Panc1 (cell line): ENCODE data around the gene JAM2. TPM values are rescaled to one million over a fixed set of nuclear protein-coding genes. Genes with fewer than 3 reads are reported as not detected.
A peak's percentile ranks its signal among the peaks of the same experiment; 100 is the strongest.

Experiments
- ATAC-seq: fragments of 200-7000 bp; cut with Tn5 transposase; 2 replicates; pipeline ENCODE4 v1.9.1; 2020; ENCODE audit warnings: mild to moderate bottlenecking, moderate library complexity
- BruUV-seq: library from RNA; stranded (reverse); fragments of 400-500 nt; replicated peaks from 2 replicates; lab custom pipeline; 2021; lab: Mats Ljungman, UMichigan
- CTCF ChIA-PET: fragments of 300-600 bp; sonication (Branson Sonifier 250); formaldehyde crosslinking; loops from one replicate; lab custom pipeline; 2022; ENCODE audit warnings: antibody characterized with exemption; lab: Charles Lee
- POLR2A ChIA-PET: fragments of 300-600 bp; sonication (Branson Sonifier 250); formaldehyde crosslinking; loops from one replicate; lab custom pipeline; 2022; ENCODE audit warnings: antibody characterized with exemption; lab: Charles Lee
- DNase-seq: peaks from one replicate; pipeline ENCODE4 v3.0.0-alpha.2; 2010; ENCODE audit warnings: low read depth, low spot score
- H3K27ac ChIP-seq: 2 replicates; pipeline ENCODE4 v1.5.1; 2011; ENCODE audit warnings: mild to moderate bottlenecking, low read length, inconsistent platforms
- H3K27me3 ChIP-seq: fragments of 200-500 bp; sonication (Bioruptor generic); 2 replicates; pipeline ENCODE4 v1.6.0; 2014; ENCODE audit warnings: low read length, inconsistent platforms; ENCODE audit not compliant: control insufficient read depth, insufficient read depth
- H3K36me3 ChIP-seq: fragments of 200-500 bp; sonication (Bioruptor generic); 2 replicates; pipeline ENCODE4 v1.5.1; 2014; ENCODE audit warnings: inconsistent platforms, mild to moderate bottlenecking, low read length, moderate library complexity; ENCODE audit not compliant: control insufficient read depth, insufficient read depth
- H3K4me1 ChIP-seq: 2 replicates; pipeline ENCODE4 v1.5.1; 2011; ENCODE audit warnings: inconsistent platforms, mild to moderate bottlenecking, low read length, moderate library complexity; ENCODE audit not compliant: control insufficient read depth, insufficient read depth
- H3K4me3 ChIP-seq, 2 experiments: 2 replicates each; pipeline ENCODE4 v1.5.1; 2011 to 2012; ENCODE audit warnings: low read depth in 2 of 2, low read length in 2 of 2, mild to moderate bottlenecking in 2 of 2, inconsistent platforms in 1 of 2, moderate library complexity in 1 of 2
- H3K9me3 ChIP-seq: fragments of 200-500 bp; sonication (Bioruptor generic); 2 replicates; pipeline ENCODE4 v1.5.1; 2014; ENCODE audit warnings: low read depth, mild to moderate bottlenecking, inconsistent platforms, low read length, moderate library complexity; ENCODE audit not compliant: control insufficient read depth, insufficient read depth
- CTCF ChIP-seq: fragments of 450-650 bp; IDR thresholded peaks from 2 replicates; pipeline ENCODE4 v1.5.1; 2017; ENCODE audit warnings: mild to moderate bottlenecking
- POLR2AphosphoS5 ChIP-seq: IDR thresholded peaks from 2 replicates; pipeline ENCODE4 v1.6.1; 2012; ENCODE audit warnings: mild to moderate bottlenecking, low read depth, low read length, moderate library complexity
- REST ChIP-seq, 2 experiments: IDR thresholded peaks; 2 replicates each; pipeline ENCODE4 v1.6.1; 2011 to 2012; ENCODE audit warnings: low read depth in 2 of 2, control low read depth in 1 of 2, low read length in 1 of 2, mild to moderate bottlenecking in 1 of 2, moderate library complexity in 1 of 2; ENCODE audit not compliant: insufficient read depth in 1 of 2
- SIN3A ChIP-seq: IDR thresholded peaks from 2 replicates; pipeline ENCODE4 v1.6.1; 2012; ENCODE audit warnings: low read depth, mild to moderate bottlenecking, low read length, moderate library complexity, borderline replicate concordance; ENCODE audit not compliant: insufficient read depth
- TCF7L2 ChIP-seq: IDR thresholded peaks from 2 replicates; pipeline ENCODE4 v1.6.1; 2011; ENCODE audit warnings: mild to moderate bottlenecking, low read depth, low read length, inconsistent platforms
- in situ Hi-C: cut with HindIII; loops from 2 replicates; pipeline ENCODE4 v1.10.0; 2016; ENCODE audit warnings: low sequenced_read_pairs, low pct_unique_long_range_greater_than_20kb
- intact Hi-C: fragments of 100-400 bp; cut with micrococcal nuclease; formaldehyde crosslinking; loops from one replicate; pipeline ENCODE4 v1.10.0; 2022; ENCODE audit not compliant: unreplicated experiment
- total RNA-seq: library from RNA; stranded (reverse); gene quantifications from one replicate; pipeline ENCODE4 v1.2.1, GENCODE V29; 2021; ENCODE audit not compliant: unreplicated experiment

The JAM2 gene
- total RNA-seq, 1 experiment from 2014 or later = 0.21 TPM

- H3K4me3 ChIP-seq = no peak overlapping the region
- H3K36me3 ChIP-seq = peaks cover 7% of the 10 kb centered on the region
- no peak for TF ChIP-seq REST (IDR thresholded peaks at IDR 0.05; ENCODE audit: insufficient read depth in 1 of 2, low read depth in 2 of 2, low read length in 1 of 2)
- TF ChIP-seq TCF7L2 = no peak
- TF ChIP-seq SIN3A = no peak
- TF ChIP-seq CTCF = no peak
- TF ChIP-seq POLR2AphosphoS5 = no peak
- in situ Hi-C loops (no loop called here), intact Hi-C loops (no loop called here)
- CTCF ChIA-PET = no interaction called here
- POLR2A ChIA-PET = no interaction called here
- H3K9me3 ChIP-seq = no peaks in the 10 kb centered on the region
- BruUV-seq = no TSS peak
- peaks cover 9% of the 10 kb centered on the region; the same call in 1 of the 2 replicates for H3K4me1 ChIP-seq
- no peaks in the 10 kb centered on the region for H3K27me3 ChIP-seq
- ATAC-seq (no peak), DNase-seq (no peak)
- no peak overlapping the region for H3K27ac ChIP-seq
These were observed 93.2 kb downstream of the JAM2 start for GRCh38 chr21:25732091-25732760.

- no peak for TF ChIP-seq SIN3A
- no peak for TF ChIP-seq REST (IDR thresholded peaks at IDR 0.05; ENCODE audit: insufficient read depth in 1 of 2, low read depth in 2 of 2, low read length in 1 of 2)
- no peak for TF ChIP-seq POLR2AphosphoS5
- no peak for TF ChIP-seq CTCF
- TF ChIP-seq TCF7L2 = no peak
- Histone ChIP-seq H3K27ac (peak overlapping the region; percentile 98), H3K27me3 (no peaks in the 10 kb centered on the region), H3K9me3 (no peaks in the 10 kb centered on the region), H3K36me3 (peaks cover 5% of the 10 kb centered on the region), H3K4me1 (peaks cover 9% of the 10 kb centered on the region; the same call in 1 of the 2 replicates), H3K4me3 (peak overlapping the region; percentile 63 to 89)
- in situ Hi-C loops (no loop called here), intact Hi-C loops (no loop called here)
- no peak for ATAC-seq
- peak; percentile 7 for DNase-seq
- ChIA-PET CTCF (no interaction called here), POLR2A (no interaction called here)
- BruUV-seq = no TSS peak
These were observed 95.0 kb downstream of the JAM2 start for GRCh38 chr21:25733859-25734653.
